Adrenal gland (tissue), 5 donors: ENCODE results near the gene CPB2.

ENCODE experiments used
- CTCF ChIP-seq, 6 experiments: fragments of 450-650 bp in 4 of 6; fragments of 200-600 bp in 2 of 6; sonication (generic) in 1 of 6; IDR thresholded peaks; 1 replicate in 5 of 6; 2 replicates in 1 of 6; pipeline versions ENCODE4 v1.5.1 to v1.8.0; 2016 to 2021; ENCODE audit warnings: antibody characterized with exemption in 6 of 6, mild to moderate bottlenecking in 2 of 6, moderate library complexity in 1 of 6
- POLR2A ChIP-seq, 2 donors: fragments of 450-650 bp; IDR thresholded peaks; one replicate each; pipeline ENCODE4 v1.6.1; 2017; ENCODE audit warnings: antibody characterized with exemption in 2 of 2, mild to moderate bottlenecking in 2 of 2, moderate library complexity in 1 of 2
- donor health status: DM: no; HTN: no; CAD: no.

GRCh38 chr13:46097015-46097414, 7.8 kb downstream of the CPB2 start:
- TF ChIP-seq CTCF (IDR thresholded peaks at IDR 0.05) (no peak), POLR2A (IDR thresholded peaks at IDR 0.05) (no peak)
